ENCODE measurements around the gene CITED2. TPM values are rescaled to one million over a fixed set of nuclear protein-coding genes. Genes with fewer than 3 reads are reported as not detected.

Gene CITED2
- total and polyA plus RNA-seq, 2 experiments from 2014 or later: 78.5 to 292 TPM

DNA sequence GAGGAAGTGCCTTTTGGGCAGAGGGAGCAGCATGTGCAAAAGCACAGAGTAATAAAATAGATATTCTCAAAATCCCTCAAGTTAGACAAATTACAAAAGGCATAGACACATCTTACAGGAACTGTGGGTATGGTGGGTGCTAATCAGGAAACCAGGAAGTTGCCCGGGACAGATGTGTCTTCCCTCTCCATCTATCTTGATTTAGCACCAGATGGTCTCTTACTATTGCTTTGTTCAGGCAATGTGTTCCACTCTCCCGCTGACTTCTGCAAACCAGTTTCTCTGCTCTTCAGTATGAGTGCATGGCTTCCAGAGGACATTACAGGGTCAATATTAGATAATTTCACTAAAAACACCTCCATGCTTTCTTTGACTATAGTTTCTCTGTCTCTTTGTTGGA, 13.2 kb downstream of the CITED2 start:
- no peak overlapping the region for H3K4me2 ChIP-seq
- H3K9me3 ChIP-seq (ENCODE audit: low read depth): no peaks in the 10 kb centered on the region
- no peak for TF ChIP-seq EZH2phosphoT487 (IDR thresholded peaks at IDR 0.05; ENCODE audit: low read depth, severe bottlenecking, unreplicated experiment)
- TF ChIP-seq, protein P1, sequence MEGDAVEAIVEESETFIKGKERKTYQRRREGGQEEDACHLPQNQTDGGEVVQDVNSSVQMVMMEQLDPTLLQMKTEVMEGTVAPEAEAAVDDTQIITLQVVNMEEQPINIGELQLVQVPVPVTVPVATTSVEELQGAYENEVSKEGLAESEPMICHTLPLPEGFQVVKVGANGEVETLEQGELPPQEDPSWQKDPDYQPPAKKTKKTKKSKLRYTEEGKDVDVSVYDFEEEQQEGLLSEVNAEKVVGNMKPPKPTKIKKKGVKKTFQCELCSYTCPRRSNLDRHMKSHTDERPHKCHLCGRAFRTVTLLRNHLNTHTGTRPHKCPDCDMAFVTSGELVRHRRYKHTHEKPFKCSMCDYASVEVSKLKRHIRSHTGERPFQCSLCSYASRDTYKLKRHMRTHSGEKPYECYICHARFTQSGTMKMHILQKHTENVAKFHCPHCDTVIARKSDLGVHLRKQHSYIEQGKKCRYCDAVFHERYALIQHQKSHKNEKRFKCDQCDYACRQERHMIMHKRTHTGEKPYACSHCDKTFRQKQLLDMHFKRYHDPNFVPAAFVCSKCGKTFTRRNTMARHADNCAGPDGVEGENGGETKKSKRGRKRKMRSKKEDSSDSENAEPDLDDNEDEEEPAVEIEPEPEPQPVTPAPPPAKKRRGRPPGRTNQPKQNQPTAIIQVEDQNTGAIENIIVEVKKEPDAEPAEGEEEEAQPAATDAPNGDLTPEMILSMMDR (IDR thresholded peaks at IDR 0.05; ENCODE audit: poor library complexity): no peak
- TF ChIP-seq EZH2 (IDR thresholded peaks at IDR 0.05; ENCODE audit: borderline replicate concordance): no peak
- H3K4me3 ChIP-seq: no peak overlapping the region
- H4K20me1 ChIP-seq (ENCODE audit: insufficient read depth, poor library complexity, severe bottlenecking): no peaks in the 10 kb centered on the region
- no peaks in the 10 kb centered on the region for H3K9me2 ChIP-seq (replicated peaks; ENCODE audit: insufficient read depth)
- H2AFZ ChIP-seq: no peak overlapping the region
- no peaks in the 10 kb centered on the region for H3K36me3 ChIP-seq (replicated peaks; ENCODE audit: insufficient read depth, low read depth)
- no peaks in the 10 kb centered on the region for H3K4me1 ChIP-seq (ENCODE audit: insufficient read depth)
- 94% methylated on average over 2 of the region's 2 CpGs for WGBS (ENCODE audit: low lambda C conversion rate, missing lambda C conversion rate)
- no peak overlapping the region for H3K27ac ChIP-seq
- DNase-seq (ENCODE audit: low spot score): no peak
- H3K79me2 ChIP-seq: no peaks in the 10 kb centered on the region
- H3K27me3 ChIP-seq: no peaks in the 10 kb centered on the region

GRCh38 chr6:139356924-139357323, 17.5 kb downstream of the CITED2 start:
- Histone ChIP-seq H3K27me3 (no peaks in the 10 kb centered on the region), H3K9me2 (replicated peaks; ENCODE audit: insufficient read depth) (no peaks in the 10 kb centered on the region), H4K20me1 (ENCODE audit: insufficient read depth, poor library complexity, severe bottlenecking) (no peaks in the 10 kb centered on the region), H3K4me2 (no peak overlapping the region), H2AFZ (no peak overlapping the region), H3K79me2 (no peaks in the 10 kb centered on the region), H3K4me1 (ENCODE audit: insufficient read depth) (no peaks in the 10 kb centered on the region), H3K4me3 (no peak overlapping the region), H3K36me3 (replicated peaks; ENCODE audit: insufficient read depth, low read depth) (no peaks in the 10 kb centered on the region), H3K9me3 (ENCODE audit: low read depth) (no peaks in the 10 kb centered on the region), H3K27ac (no peak overlapping the region)
- WGBS (ENCODE audit: low lambda C conversion rate, missing lambda C conversion rate): 78% methylated on average over 2 of the region's 2 CpGs
- TF ChIP-seq, protein P1 (IDR thresholded peaks at IDR 0.05; ENCODE audit: poor library complexity): no peak
- no peak for TF ChIP-seq EZH2phosphoT487 (IDR thresholded peaks at IDR 0.05; ENCODE audit: low read depth, severe bottlenecking, unreplicated experiment)
- no peak for TF ChIP-seq EZH2 (IDR thresholded peaks at IDR 0.05; ENCODE audit: borderline replicate concordance)
- no peak for DNase-seq (ENCODE audit: low spot score)

- no peak for DNase-seq (ENCODE audit: low spot score)
- Histone ChIP-seq H4K20me1 (ENCODE audit: insufficient read depth, poor library complexity, severe bottlenecking) (no peaks in the 10 kb centered on the region), H3K4me2 (no peak overlapping the region), H3K9me2 (replicated peaks; ENCODE audit: insufficient read depth) (no peaks in the 10 kb centered on the region), H3K36me3 (replicated peaks; ENCODE audit: insufficient read depth, low read depth) (no peaks in the 10 kb centered on the region), H3K4me1 (ENCODE audit: insufficient read depth) (no peaks in the 10 kb centered on the region), H3K27me3 (no peaks in the 10 kb centered on the region), H3K27ac (no peak overlapping the region), H3K9me3 (ENCODE audit: low read depth) (no peaks in the 10 kb centered on the region), H3K4me3 (no peak overlapping the region), H2AFZ (no peak overlapping the region), H3K79me2 (no peaks in the 10 kb centered on the region)
- TF ChIP-seq EZH2phosphoT487 (IDR thresholded peaks at IDR 0.05; ENCODE audit: low read depth, severe bottlenecking, unreplicated experiment) (no peak), EZH2 (IDR thresholded peaks at IDR 0.05; ENCODE audit: borderline replicate concordance) (no peak)
- TF ChIP-seq, protein P1 (IDR thresholded peaks at IDR 0.05; ENCODE audit: poor library complexity): no peak
- WGBS (ENCODE audit: low lambda C conversion rate, missing lambda C conversion rate): 86% methylated on average over 7 of the region's 7 CpGs
These were observed 18.5 kb downstream of the CITED2 start for GRCh38 chr6:139355777-139356445.

Measured in hepatocyte (in vitro differentiated cells).